GM10266 (cell line): ENCODE results near the gene STOM.

Experiments used
- DNase-seq: peaks from one replicate; pipeline ENCODE4 v3.0.0; 2012; ENCODE audit errors: extremely low spot score
- TF ChIP-seq, protein P1 (sequence below): IDR thresholded peaks from 2 replicates; pipeline ENCODE4 v1.5.1; 2012; ENCODE audit warnings: mild to moderate bottlenecking, low read depth; ENCODE audit not compliant: control insufficient read depth, insufficient read depth; ENCODE audit errors: missing control alignments

Gene STOM

DNA sequence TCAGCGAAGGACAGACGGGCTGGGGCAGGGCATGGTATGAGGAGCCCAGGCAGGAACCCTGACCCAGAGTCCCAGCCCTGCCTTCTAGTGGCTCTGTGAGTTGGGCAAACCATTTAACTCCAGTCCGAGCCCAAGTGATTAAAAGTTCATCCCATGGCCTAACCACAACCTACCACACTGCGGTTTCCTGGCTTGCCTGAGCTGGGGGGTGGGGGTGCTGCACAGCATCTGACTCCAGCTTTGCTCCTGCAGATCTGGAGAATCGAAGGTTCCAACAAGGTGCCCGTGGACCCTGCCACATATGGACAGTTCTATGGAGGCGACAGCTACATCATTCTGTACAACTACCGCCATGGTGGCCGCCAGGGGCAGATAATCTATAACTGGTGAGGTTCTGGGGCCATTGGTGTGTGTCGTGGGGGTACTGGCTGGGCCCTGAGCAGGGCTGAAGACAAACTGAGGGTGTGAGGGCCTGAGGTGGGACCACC is 49.0 kb downstream of the STOM start:
- TF ChIP-seq, protein P1, sequence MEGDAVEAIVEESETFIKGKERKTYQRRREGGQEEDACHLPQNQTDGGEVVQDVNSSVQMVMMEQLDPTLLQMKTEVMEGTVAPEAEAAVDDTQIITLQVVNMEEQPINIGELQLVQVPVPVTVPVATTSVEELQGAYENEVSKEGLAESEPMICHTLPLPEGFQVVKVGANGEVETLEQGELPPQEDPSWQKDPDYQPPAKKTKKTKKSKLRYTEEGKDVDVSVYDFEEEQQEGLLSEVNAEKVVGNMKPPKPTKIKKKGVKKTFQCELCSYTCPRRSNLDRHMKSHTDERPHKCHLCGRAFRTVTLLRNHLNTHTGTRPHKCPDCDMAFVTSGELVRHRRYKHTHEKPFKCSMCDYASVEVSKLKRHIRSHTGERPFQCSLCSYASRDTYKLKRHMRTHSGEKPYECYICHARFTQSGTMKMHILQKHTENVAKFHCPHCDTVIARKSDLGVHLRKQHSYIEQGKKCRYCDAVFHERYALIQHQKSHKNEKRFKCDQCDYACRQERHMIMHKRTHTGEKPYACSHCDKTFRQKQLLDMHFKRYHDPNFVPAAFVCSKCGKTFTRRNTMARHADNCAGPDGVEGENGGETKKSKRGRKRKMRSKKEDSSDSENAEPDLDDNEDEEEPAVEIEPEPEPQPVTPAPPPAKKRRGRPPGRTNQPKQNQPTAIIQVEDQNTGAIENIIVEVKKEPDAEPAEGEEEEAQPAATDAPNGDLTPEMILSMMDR, result no peak
- DNase-seq, result no peak

DNA sequence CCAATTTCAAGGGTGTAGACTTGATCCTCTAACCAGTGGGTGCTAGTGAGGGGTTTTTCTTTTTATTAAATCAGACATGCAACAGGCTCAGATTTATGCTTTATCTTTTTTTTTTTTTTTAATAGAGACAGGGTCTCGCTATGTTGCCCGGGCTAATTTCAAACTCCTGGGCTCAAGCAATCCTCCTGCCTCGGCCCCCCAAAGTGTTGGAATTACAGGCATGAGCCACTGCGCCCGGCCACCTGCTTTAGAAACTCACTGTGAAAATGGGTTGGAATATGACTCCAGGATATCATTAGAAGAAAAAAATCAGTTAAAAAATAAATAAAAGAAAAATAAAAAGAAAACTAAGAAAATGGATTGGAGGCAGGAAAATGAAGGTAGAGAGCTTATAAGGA is 50.7 kb downstream of the STOM start:
- TF ChIP-seq, protein P1, result no peak
- DNase-seq, result no peak

DNA sequence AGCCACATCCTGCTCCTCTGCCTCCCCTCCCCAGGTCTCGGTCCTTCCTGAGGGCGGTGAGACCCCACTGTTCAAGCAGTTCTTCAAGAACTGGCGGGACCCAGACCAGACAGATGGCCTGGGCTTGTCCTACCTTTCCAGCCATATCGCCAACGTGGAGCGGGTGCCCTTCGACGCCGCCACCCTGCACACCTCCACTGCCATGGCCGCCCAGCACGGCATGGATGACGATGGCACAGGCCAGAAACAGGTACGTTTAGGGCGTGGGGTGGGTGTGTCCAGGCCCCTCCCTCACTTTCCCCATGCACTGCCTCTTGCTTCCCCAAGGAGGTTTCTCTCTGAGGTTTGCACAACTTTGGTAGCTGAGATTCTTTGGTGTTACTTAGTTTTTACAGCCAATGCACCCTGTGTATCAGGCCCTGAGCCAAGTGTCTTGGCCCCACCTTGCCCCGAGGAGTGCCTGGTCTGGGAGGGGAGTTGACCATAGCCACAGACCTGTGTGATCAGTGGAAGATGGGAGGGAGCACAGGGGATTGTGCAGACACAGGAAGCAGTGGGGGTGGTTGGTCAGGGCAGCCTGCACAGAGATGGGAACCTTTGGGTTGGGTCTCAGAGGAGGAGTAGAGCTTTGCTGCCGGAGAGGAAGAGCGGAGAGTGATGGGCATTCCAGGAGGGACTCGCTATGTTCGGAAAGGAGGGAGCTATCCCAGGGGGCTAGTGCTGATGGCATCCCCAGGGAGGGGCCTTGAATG is 51.2 kb downstream of the STOM start:
- no peak for DNase-seq
- TF ChIP-seq, protein P1, result no peak

DNA sequence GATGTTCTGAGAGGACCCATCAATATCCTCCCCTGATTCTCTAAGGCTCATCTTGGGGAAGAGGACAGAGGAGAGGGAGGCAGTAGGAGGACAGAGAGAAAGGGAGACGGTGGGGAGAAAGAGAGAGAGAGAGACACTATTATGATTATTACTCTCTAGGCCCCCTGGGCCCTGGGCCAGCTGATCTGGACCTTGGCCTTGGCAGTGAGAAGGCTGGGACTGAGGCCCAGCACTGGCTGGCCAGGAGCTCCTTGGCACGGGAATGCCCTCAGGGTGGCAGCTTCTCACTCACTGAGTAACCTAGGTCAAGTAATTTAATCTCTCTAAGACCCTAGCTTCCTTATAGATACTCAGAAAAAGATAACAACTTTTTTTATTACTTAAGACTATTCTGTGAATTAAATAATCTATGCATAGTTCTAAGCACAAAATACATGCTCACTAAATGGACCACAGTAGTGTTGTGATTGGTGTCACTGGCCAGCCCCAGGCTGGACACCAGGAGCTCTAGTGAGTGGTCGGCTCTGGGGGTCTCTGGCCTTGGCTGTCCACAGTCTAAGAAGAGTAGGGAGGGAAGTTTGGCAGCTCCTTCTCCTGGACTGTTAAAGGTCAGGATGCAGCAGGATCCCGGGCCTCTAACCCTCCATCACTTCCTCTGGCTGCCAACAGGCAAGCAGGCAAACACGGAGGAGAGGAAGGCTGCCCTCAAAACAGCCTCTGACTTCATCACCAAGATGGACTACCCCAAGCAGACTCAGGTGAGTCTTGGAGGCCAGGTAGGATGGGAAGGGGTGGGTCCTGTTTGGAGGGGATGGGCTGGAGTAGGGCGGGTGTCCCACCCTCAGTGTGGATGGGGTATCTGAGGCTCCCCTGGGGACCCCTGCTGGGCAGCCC is 52.1 kb downstream of the STOM start:
- no peak for DNase-seq
- TF ChIP-seq, protein P1, result no peak

DNA sequence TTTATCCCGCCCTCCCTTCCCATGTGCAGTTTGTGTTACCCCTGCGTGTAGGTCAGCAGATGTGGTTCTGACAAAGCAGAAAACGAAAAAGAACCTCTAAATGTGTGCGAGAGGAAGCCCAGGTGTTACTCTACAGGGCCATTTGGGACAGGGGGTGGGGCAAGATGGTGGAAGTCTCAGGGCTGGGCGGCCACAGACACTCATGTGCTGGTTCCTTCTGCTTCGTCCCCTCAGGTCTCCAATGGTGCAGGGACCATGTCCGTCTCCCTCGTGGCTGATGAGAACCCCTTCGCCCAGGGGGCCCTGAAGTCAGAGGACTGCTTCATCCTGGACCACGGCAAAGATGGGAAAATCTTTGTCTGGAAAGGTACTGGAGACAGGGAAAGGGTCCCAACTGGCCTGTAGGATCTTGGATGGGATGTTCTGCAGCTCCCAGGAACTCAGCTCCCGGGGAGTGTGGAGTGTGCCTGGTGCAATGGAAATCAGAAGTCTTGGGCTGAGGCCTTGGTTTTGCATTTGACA is 53.1 kb downstream of the STOM start:
- no peak for DNase-seq
- TF ChIP-seq, protein P1, result no peak

DNA sequence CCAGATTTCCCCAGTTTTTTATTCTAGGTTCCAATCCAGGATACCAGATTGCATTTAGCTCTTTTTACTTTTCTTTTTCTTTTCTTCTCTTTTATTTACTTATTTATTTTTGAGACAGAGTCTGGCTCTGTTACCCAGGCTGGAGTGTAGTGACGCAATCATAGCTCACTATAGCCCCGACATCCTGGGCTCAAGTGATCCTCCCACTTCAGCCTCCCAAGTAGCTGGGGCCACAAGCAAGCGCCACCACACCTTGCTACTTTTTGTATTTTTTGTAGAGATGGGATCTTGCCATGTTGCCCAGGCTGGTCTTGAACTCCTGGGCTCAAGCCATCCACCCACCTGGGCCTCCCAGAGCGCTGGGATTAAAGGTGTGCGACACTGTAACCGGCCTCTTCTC is 53.7 kb downstream of the STOM start:
- TF ChIP-seq, protein P1, result no peak
- no peak for DNase-seq
